ENCODE results near the gene SETD1B.

GRCh38 chr12:121788176-121788818 is 15.5 kb upstream of the SETD1B start:
- TF ChIP-seq, protein P1, sequence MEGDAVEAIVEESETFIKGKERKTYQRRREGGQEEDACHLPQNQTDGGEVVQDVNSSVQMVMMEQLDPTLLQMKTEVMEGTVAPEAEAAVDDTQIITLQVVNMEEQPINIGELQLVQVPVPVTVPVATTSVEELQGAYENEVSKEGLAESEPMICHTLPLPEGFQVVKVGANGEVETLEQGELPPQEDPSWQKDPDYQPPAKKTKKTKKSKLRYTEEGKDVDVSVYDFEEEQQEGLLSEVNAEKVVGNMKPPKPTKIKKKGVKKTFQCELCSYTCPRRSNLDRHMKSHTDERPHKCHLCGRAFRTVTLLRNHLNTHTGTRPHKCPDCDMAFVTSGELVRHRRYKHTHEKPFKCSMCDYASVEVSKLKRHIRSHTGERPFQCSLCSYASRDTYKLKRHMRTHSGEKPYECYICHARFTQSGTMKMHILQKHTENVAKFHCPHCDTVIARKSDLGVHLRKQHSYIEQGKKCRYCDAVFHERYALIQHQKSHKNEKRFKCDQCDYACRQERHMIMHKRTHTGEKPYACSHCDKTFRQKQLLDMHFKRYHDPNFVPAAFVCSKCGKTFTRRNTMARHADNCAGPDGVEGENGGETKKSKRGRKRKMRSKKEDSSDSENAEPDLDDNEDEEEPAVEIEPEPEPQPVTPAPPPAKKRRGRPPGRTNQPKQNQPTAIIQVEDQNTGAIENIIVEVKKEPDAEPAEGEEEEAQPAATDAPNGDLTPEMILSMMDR (IDR thresholded peaks at IDR 0.05) = no peak
- no peak for TF ChIP-seq EZH2 (IDR thresholded peaks at IDR 0.05; ENCODE audit: borderline replicate concordance, insufficient read depth, low read depth, low read length, poor library complexity, severe bottlenecking)
